NOMO-1 (cell line): Measurements from ENCODE around the gene TMEM220.
"Not testable (repeated sequence)": the region's sequence is repeated elsewhere in the genome, so short reads cannot be mapped to it uniquely, and the experiment has no call there.

Experiments
- DNase-seq, 2 experiments: peaks; one replicate each; lab custom pipeline; 2025; ENCODE audit not compliant: unreplicated experiment in 2 of 2; lab: John Stamatoyannopoulos, UW

TMEM220 gene

GRCh38 chr17:10755592-10756127, 25.8 kb upstream of the TMEM220 start:
- DNase-seq: no peak

DNA sequence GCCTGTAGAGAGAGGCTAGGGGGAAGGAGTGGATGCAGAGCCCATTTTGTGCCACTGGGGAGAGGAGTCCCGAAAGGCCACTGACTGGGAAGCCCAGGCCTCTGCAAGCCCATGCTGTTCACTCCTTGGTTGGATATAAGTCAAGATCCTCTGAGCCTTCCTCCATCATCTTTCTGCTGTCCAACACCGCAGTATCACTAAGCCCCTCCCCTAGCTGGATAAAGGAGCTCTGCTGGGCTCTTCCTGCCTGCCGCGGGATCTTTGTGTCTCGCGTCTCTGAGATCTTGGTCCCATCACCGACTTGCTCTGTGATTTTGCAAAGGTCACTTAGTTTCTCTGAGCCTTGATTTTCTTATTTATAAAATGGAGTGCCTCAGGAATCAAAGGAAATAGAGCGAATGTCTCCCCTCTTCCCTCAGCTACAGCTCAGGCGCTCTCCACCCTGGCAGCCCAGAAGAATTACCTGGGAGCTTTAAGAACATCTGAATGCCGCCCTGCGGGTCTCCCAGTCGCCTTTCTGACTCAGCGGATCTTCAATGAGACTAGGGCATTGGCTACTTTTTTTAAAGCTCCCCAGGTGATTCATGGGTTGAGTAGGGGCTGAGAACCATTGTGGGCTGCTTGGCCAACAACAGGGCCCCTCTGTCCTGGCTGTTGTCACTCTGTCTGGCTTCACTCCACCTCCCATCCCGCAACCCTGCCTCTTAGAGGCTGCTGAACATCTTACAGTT, 25.2 kb upstream of the TMEM220 start:
- no peak for DNase-seq

DNA sequence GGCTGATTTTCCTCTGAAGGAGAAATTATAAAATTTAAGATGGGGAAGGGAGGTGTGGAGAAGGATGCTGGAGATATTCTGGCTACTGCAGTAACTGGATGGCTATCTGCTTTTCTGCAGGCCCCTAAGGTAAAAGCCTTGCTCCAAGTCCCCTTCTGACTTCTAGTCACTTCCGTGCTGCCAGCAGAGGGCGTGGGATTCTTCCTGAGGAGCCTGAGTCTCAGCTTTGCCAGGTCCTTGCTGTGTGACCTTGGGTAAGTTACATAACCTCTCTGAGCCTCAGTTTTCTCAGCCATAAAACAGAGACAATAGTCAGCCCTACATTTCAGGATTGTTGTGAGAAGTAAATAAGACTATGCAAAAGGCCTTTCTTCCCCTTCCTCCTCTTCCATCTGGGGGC, 24.3 kb upstream of the TMEM220 start:
- peak in 1 of 2 experiments; percentile 9 for DNase-seq

GRCh38 chr17:10752696-10753095, 22.9 kb upstream of the TMEM220 start:
- DNase-seq: no peak

DNA sequence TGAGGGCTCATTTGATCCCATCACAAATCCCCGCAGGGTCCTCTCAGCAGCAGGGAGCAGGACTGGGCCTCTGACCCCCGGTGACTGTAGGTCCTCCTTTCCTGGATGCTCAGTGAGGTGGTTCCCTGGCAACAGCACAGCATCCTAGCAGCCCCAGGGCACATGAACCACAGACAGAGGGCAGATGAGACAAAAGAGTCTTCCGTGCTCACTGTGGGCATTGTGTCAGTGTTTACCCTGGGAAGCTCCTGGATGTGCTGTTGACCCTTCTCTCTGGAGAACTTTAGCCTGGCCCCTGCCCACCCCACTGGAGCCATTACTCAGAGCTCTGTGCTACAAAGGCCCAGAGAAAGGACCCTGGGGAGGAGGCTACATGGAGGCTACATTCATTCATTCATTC, 21.7 kb upstream of the TMEM220 start:
- no peak for DNase-seq

DNA sequence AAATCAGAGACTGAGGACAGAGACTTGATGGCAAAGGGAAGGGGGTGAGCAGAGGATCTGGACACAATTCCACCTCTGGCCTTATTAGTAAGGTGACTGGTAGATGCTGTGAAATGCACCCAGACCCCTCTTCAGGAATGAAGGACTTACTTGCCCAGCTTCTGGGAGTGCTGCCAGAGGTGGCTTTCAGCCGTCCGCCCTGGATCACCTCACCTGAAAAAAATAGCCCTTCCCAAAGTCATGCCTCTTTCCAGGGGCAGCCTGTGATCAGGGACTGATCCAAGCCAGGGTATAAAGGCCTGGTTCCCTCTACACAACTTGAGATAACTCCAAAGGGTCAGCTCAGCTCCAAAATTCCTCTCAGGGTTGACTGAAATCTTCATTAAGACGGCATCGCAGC, 20.4 kb upstream of the TMEM220 start:
- DNase-seq: no peak

- DNase-seq: no peak
Observed at GRCh38 chr17:10748531-10749181, 18.8 kb upstream of the TMEM220 start.

GRCh38 chr17:10745231-10745630, 15.4 kb upstream of the TMEM220 start:
- DNase-seq: no peak

DNA sequence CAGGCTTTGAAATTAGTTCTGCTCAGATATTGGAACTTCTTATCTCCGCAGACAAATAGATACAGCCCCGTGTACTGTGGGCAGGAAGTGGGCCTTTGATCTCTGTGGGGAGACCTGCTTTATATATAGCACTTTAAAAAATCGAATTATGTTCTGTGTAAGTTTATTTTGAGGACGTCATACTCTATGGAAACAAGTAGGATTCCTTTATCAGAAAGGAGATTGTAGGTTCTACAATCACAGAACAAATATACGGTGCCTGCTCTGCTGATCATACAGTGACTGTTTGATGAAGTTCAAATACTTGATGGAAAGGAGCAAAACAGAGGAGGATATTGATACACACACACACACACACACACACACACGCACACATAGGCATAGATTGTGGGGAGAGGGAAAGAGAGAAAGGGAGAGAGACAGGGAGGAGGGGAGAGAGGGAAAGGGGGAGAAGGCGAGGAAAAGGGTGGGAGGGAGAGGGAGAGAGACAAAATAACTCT, 14.7 kb upstream of the TMEM220 start:
- DNase-seq: no peak

DNA sequence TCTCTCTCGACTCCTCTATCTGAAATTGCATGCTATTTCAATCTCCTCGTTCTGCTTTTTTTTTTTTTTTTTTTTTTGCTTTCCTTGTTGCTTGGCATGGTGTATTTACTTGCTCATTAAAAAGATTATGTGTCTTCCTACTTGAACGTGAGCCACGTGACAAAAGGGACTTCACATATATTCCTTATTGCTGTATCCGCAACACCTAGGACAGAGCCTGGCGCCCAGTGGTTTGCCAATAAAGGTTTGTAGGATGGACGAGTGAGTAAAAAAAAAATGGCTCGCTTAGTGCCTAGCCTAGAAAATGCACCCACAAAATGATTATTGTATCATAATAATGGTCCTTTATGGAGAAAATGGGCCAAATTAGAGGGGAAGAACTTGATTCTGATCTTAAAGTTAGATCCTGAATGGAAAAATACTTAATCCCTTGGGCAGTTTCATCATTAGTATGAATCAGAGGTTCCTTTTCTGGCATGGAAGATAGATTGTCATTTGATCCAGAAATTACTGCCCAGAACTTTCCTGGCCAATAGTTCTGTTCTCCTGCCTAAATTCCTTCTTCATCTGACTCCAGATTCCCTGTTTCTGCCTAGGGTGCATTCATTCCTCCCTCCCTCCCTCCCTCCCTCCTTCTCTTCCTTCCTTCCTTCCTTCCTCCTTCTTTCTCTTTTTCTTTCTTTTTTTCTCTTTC, 13.6 kb upstream of the TMEM220 start:
- no peak for DNase-seq

GRCh38 chr17:10742431-10742830, 12.6 kb upstream of the TMEM220 start:
- no peak for DNase-seq

DNA sequence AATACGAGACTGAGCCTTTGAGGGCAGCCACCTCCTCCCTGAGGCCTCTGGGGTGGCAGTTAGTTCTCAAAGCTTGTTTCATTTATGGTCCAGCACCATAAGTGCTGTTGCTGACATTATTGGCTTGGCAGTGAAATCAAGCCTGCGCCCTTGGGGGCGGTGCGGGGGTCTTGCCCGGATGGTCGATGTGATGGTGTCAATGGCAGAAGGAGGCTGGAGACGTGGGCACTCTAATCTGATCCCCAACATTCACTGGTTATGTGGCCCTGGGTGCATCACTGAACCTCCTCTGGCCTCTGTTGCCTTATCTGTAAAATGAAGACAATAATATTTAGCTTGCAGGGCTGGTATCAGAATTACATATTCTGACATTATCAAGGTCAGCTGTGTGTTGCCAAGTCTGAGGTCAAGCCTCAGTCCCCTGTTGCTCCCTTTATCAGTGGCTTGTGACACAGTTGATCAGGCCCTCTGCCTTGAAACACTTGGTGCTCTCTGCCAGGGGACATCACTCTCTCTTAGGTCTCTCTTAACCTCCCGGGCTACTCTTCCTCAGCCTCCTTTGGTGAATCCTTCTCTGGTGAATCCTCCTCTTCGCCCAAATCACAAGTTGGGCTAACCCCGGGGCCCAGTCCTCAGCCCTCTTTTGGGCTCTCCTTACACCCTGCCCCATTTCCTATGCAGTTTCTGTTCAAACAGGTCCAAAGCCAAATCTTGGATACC, 11.8 kb upstream of the TMEM220 start:
- no peak for DNase-seq

- no peak for DNase-seq
Observed at GRCh38 chr17:10739386-10739785, 9.6 kb upstream of the TMEM220 start.

- no peak for DNase-seq
Observed at GRCh38 chr17:10738521-10739258, 8.9 kb upstream of the TMEM220 start.

DNA sequence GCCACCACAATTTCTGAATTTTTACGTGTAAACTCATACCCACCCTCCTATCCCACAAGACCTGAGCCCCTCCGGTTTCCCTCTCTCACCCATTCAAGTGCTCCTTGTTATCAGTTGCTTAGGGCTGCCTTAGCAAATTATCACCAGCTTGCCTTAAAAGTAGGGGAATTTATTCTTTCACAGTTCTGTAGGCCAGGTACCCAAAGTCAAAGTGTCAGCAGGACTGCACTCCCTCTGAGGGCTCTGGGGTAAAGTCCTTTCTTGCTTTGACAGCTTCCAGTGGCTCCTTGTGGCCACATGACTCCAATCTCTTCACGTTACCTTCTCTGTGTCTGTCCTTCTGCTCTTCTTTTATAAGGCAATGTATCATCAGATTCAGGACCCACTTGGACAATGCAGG, 7.9 kb upstream of the TMEM220 start:
- no peak for DNase-seq

DNA sequence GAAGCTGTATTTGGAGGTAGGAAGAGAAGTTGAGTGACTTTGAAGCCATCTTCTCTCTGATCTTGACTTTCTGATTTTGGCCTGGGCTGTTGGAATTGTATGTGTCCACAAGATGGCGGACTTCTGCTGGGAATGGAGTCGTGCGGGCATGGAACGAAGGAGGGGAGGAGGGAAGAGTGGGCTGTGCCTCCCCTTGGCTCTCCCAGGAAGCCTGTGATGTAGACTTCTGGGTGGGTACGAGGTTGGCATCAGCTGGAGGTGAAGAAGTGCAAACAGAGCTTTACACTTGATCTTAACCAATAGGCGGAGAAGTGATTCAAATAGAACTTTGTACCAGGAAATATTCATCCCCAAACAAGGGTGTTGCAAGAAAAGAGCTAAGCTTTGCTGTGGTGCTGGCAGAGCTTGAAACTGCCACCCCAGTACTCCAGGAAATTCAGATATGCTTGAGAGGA, 7.4 kb upstream of the TMEM220 start:
- peak; percentile 5 to 11 for DNase-seq

GRCh38 chr17:10735821-10736220, 6.0 kb upstream of the TMEM220 start:
- DNase-seq: no peak

GRCh38 chr17:10735251-10735650, 5.4 kb upstream of the TMEM220 start:
- DNase-seq: no peak

DNA sequence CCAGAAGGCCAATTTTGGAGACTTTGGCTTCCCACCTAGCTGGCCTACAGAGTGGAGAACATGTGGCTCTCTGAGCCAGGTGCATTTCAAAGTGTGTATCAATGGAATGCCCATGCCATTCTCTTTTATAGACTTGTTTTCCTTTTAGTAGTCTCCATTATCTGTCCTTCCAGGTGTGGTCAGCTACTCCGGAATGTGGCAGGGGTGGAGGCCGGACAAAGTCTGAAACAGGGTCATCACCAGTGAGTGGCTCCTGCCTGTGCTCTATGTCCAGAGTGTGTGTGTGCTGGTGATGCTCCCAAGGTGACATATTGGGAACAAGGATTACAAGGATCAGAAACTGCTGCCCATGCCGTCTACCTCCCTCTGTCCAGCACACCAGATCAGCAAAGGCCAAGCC, 3.8 kb upstream of the TMEM220 start:
- no peak for DNase-seq

GRCh38 chr17:10732121-10732520, 2.3 kb upstream of the TMEM220 start:
- DNase-seq: not testable (repeated sequence)
